Measurements from ENCODE around the gene OVCH1. TPM values are rescaled to one million over a fixed set of nuclear protein-coding genes. Genes with fewer than 3 reads are reported as not detected.

The OVCH1 gene
- total RNA-seq, 1 donor from 2014 or later: not detected

- no peak for DNase-seq (ENCODE audit: low spot score)
- TF ChIP-seq CTCF (IDR thresholded peaks at IDR 0.05) (no peak), EZH2phosphoT487 (IDR thresholded peaks at IDR 0.05) (no peak), EZH2 (IDR thresholded peaks at IDR 0.05) (no peak)
- H3K4me3 Mint-ChIP-seq: no peak overlapping the region
- no peaks in the 10 kb centered on the region for H3K79me2 ChIP-seq (ENCODE audit: low read depth)
- H3K4me3 ChIP-seq: no peak overlapping the region
- no peak overlapping the region for H3K27ac ChIP-seq
- no peak overlapping the region for H3K4me2 ChIP-seq
- H4K20me1 ChIP-seq (ENCODE audit: low read depth): no peaks in the 10 kb centered on the region
- H3K27me3 Mint-ChIP-seq (ENCODE audit: insufficient read depth, low read depth): no peaks in the 10 kb centered on the region
- H3K9me3 ChIP-seq (ENCODE audit: low read depth): no peaks in the 10 kb centered on the region
- no peaks in the 10 kb centered on the region for H3K27me3 ChIP-seq
- H3F3A ChIP-seq (ENCODE audit: low read depth): no peaks in the 10 kb centered on the region
- no peaks in the 10 kb centered on the region for H3K36me3 ChIP-seq
- H2AFZ ChIP-seq (replicated peaks): no peak overlapping the region
- no peaks in the 10 kb centered on the region for H3K36me3 Mint-ChIP-seq
- no peak overlapping the region for H3K27ac Mint-ChIP-seq
- H3K9ac ChIP-seq: no peak overlapping the region
- H3K4me1 Mint-ChIP-seq: no peaks in the 10 kb centered on the region
- no peaks in the 10 kb centered on the region for H3K9me3 Mint-ChIP-seq
- H3K4me1 ChIP-seq: no peaks in the 10 kb centered on the region
These were observed 4.6 kb downstream of the OVCH1 start for GRCh38 chr12:29492891-29493290.

- H3K36me3 ChIP-seq: no peaks in the 10 kb centered on the region
- no peak for DNase-seq (ENCODE audit: low spot score)
- no peaks in the 10 kb centered on the region for H3K4me1 Mint-ChIP-seq
- H3K4me3 ChIP-seq: no peak overlapping the region
- no peaks in the 10 kb centered on the region for H3K9me3 ChIP-seq (ENCODE audit: low read depth)
- no peak overlapping the region for H2AFZ ChIP-seq (replicated peaks)
- no peaks in the 10 kb centered on the region for H4K20me1 ChIP-seq (ENCODE audit: low read depth)
- no peaks in the 10 kb centered on the region for H3K27me3 Mint-ChIP-seq (ENCODE audit: insufficient read depth, low read depth)
- H3F3A ChIP-seq (ENCODE audit: low read depth): no peaks in the 10 kb centered on the region
- no peaks in the 10 kb centered on the region for H3K79me2 ChIP-seq (ENCODE audit: low read depth)
- no peak overlapping the region for H3K4me2 ChIP-seq
- H3K27ac Mint-ChIP-seq: no peak overlapping the region
- no peaks in the 10 kb centered on the region for H3K36me3 Mint-ChIP-seq
- no peak overlapping the region for H3K4me3 Mint-ChIP-seq
- no peak overlapping the region for H3K27ac ChIP-seq
- H3K9me3 Mint-ChIP-seq: no peaks in the 10 kb centered on the region
- TF ChIP-seq CTCF (IDR thresholded peaks at IDR 0.05): no peak
- no peak for TF ChIP-seq EZH2phosphoT487 (IDR thresholded peaks at IDR 0.05)
- TF ChIP-seq EZH2 (IDR thresholded peaks at IDR 0.05): no peak
- H3K27me3 ChIP-seq: no peaks in the 10 kb centered on the region
- H3K9ac ChIP-seq: no peak overlapping the region
- H3K4me1 ChIP-seq: no peaks in the 10 kb centered on the region
These were observed 10.5 kb downstream of the OVCH1 start for GRCh38 chr12:29486972-29487371.

- Histone ChIP-seq H4K20me1 (ENCODE audit: low read depth) (no peaks in the 10 kb centered on the region), H3K27me3 (no peaks in the 10 kb centered on the region), H3K9ac (no peak overlapping the region), H3K79me2 (ENCODE audit: low read depth) (no peaks in the 10 kb centered on the region), H3K27ac (no peak overlapping the region), H3F3A (ENCODE audit: low read depth) (no peaks in the 10 kb centered on the region), H3K4me3 (no peak overlapping the region), H2AFZ (replicated peaks) (no peak overlapping the region), H3K4me1 (no peaks in the 10 kb centered on the region), H3K4me2 (no peak overlapping the region), H3K36me3 (no peaks in the 10 kb centered on the region), H3K9me3 (ENCODE audit: low read depth) (no peaks in the 10 kb centered on the region)
- H3K27me3 Mint-ChIP-seq (ENCODE audit: insufficient read depth, low read depth): no peaks in the 10 kb centered on the region
- no peak overlapping the region for H3K27ac Mint-ChIP-seq
- no peaks in the 10 kb centered on the region for H3K36me3 Mint-ChIP-seq
- no peak overlapping the region for H3K4me3 Mint-ChIP-seq
- no peak for DNase-seq (ENCODE audit: low spot score)
- H3K9me3 Mint-ChIP-seq: no peaks in the 10 kb centered on the region
- H3K4me1 Mint-ChIP-seq: no peaks in the 10 kb centered on the region
- no peak for TF ChIP-seq EZH2phosphoT487 (IDR thresholded peaks at IDR 0.05)
- no peak for TF ChIP-seq CTCF (IDR thresholded peaks at IDR 0.05)
- no peak for TF ChIP-seq EZH2 (IDR thresholded peaks at IDR 0.05)
These were observed 34.3 kb downstream of the OVCH1 start for GRCh38 chr12:29463198-29463597.
